WI38 (cell line): Measurements from ENCODE around the gene MSH3.

ENCODE experiments used
- H3K4me3 ChIP-seq: 2 replicates; pipeline ENCODE4 v1.5.1; 2011; ENCODE audit warnings: low read depth, mild to moderate bottlenecking, control low read depth, low read length
- TF ChIP-seq, protein P1 (sequence below): IDR thresholded peaks from 2 replicates; pipeline ENCODE4 v1.5.1; 2012; ENCODE audit warnings: low read depth, mild to moderate bottlenecking, control low read depth, low read length

MSH3 gene

DNA sequence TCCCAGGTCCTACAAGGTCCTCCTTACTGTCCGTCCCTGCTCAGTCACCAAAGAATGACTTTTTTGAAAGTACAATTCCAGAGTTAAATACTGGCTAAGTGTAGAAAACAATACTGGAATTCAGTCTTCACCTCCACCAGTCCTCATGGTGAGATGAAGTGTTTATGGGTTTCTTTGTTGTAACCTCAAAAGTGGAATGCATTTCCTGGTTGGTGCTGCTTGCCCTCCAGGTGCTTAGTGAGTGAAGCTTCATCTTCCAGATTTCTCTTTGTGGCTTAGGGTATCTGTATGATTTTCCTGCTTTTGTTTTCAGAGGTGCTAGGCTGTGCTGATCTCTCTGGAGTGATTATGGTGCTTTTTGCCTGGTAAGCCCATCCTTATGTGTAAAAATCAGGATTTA, 49.8 kb downstream of the MSH3 start:
- no peak overlapping the region for H3K4me3 ChIP-seq
- TF ChIP-seq, protein P1, sequence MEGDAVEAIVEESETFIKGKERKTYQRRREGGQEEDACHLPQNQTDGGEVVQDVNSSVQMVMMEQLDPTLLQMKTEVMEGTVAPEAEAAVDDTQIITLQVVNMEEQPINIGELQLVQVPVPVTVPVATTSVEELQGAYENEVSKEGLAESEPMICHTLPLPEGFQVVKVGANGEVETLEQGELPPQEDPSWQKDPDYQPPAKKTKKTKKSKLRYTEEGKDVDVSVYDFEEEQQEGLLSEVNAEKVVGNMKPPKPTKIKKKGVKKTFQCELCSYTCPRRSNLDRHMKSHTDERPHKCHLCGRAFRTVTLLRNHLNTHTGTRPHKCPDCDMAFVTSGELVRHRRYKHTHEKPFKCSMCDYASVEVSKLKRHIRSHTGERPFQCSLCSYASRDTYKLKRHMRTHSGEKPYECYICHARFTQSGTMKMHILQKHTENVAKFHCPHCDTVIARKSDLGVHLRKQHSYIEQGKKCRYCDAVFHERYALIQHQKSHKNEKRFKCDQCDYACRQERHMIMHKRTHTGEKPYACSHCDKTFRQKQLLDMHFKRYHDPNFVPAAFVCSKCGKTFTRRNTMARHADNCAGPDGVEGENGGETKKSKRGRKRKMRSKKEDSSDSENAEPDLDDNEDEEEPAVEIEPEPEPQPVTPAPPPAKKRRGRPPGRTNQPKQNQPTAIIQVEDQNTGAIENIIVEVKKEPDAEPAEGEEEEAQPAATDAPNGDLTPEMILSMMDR = no peak

DNA sequence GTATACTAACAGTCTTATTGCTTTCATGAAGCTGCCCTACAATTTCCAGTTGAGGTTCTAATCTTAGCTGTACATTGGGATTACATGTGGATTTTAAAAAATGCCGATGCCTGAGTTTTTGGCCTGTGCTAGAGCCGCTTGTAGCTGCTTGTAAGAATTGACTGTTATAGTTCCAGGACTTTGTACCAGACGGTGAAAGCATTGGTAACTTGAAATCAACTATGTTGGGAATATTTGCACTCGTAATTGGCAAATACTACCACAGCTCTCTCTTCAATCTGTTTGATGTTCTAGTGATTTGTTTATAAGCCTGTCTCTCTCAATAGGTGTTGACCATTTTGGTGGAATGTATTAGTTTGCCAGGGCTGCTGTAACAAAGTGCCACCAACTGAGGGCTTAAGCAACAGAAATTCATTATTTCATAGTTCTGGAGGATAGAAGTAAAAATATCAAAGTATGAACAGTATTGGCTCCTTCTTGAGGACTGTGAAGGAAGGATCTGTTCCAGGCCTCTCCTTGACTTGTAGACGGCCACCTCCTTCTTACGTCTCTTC, 50.8 kb downstream of the MSH3 start:
- TF ChIP-seq, protein P1 = no peak
- no peak overlapping the region for H3K4me3 ChIP-seq

DNA sequence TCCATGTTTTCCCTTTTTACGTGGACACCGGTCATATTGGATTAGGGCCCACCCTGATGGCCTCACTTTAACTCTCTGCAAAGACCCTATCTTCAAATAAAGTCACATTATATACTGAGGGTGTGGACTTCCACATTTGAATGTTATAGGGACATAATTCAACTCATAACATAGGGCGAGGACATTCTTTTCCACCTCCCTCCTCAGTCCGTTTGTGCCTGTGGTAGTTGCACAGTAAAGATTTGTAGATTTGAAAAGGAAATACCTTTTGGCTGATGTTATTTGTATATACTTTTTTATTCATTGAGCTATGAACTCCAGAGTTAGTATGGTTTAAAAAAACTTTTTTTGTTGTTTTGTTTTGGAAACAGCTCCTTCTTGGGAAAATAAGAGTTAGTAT, 51.3 kb downstream of the MSH3 start:
- TF ChIP-seq, protein P1 = no peak
- no peak overlapping the region for H3K4me3 ChIP-seq

DNA sequence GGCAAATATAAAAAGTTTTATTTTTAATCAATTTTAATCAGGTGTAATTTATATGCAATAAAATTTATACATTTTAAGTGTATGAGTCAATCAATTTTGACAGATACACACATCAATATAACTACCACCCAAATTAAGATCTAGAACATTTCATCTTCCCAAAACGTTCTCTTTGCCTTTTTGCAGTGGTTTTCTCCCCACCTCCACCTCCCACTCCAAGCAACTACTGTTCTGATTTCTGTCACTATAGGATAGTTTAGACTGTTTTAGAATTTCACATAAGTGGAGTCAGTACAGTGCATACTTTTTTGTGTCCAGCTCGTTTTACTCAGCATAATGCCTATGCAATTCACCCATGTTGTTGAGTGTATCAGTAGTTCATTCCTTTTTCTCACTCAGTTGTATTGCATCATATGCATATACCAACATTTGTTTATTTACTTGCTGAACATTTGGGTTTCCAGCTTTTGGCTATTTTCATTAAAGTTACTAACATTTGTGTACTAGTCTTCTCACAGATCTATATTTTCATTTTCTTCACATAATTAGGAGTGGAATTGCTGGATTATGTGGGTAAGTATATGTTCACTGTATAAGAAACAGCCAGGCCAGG, 52.5 kb downstream of the MSH3 start:
- TF ChIP-seq, protein P1 = no peak
- no peak overlapping the region for H3K4me3 ChIP-seq

DNA sequence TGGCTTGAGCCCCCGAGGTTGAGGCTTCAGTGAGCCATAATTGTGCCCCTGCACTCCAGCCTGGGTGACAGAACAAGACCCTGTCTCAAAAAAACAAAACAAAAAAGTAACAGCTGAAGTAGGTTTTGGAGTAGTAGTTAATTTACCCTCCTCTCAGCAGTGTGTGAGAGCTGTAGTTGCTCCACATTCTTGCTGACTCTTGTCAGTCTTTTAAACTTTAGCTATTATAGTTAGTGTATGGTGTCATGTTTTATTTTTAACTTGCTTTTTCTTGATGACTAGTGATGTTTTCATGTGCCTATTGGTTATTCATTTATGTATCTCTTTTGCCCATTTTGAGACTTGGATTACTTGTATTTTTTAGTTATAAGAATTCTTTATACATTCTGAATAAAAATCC, 53.2 kb downstream of the MSH3 start:
- TF ChIP-seq, protein P1 = no peak
- no peak overlapping the region for H3K4me3 ChIP-seq

DNA sequence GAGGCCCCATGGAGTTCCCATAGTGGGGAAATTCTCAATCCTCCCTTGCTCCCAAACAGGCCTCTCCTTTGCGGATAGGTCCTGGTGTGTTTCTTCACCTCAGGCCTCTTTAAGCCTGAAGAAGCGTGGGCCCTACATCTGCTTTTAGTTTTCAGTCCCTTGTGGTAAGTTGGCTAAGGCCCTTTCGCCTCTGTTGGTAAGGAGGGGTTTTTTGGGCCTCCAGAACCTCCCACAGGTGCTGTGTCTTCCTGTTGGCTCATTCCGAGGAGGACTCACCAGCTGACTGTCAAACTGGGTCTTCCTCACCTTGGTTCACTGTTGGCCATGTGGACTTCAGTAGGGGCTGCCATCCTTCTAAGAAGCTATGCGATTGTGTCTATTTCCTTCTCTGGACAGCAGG, 56.8 kb downstream of the MSH3 start:
- no peak overlapping the region for H3K4me3 ChIP-seq
- TF ChIP-seq, protein P1 = no peak

DNA sequence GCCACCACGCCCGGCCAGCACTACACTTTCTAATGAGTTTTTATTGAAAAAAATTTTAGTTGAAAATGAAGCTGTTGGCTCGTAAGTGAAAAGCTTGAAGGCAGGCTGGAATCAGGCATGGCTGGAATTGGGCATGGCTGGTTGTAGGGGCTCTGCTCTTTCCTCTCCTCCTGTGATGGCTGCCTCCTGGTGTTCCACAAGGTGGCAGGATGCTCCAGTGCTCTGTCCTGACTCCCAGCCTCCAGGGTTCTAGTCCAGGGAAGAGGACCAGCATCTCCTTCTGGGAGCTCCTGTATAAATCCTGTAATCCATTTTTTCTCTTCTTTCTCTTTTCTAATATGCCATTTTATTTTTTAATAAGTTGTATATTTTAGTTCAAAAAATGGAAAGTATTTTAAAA, 57.5 kb downstream of the MSH3 start:
- H3K4me3 ChIP-seq = no peak overlapping the region
- TF ChIP-seq, protein P1 = peak; percentile 56; the same call in 1 of the 2 replicates
